Smooth muscle cell (in vitro differentiated cells): ENCODE data around the gene LMF1. TPM values are rescaled to one million over a fixed set of nuclear protein-coding genes. Genes with fewer than 3 reads are reported as not detected.

Experiments used
- DNase-seq: peaks from one replicate; lab custom pipeline; 2025; ENCODE audit not compliant: unreplicated experiment; lab: John Stamatoyannopoulos, UW
- H2AFZ ChIP-seq: fragments of 200-600 bp; sonication (generic); 2 replicates; pipeline ENCODE4 v1.6.0; 2016; ENCODE audit warnings: antibody characterized with exemption, low read depth, mild to moderate bottlenecking
- H3F3A ChIP-seq: fragments of 200-600 bp; sonication (generic); 2 replicates; pipeline ENCODE4 v1.6.0; 2017; ENCODE audit warnings: antibody characterized with exemption, low read depth
- H3K27ac ChIP-seq: fragments of 200-600 bp; sonication (generic); 2 replicates; pipeline ENCODE4 v1.5.1; 2016; ENCODE audit warnings: low read depth, mild to moderate bottlenecking
- H3K27me3 ChIP-seq: fragments of 200-600 bp; sonication (generic); 2 replicates; pipeline ENCODE4 v1.6.1; 2016; ENCODE audit warnings: low read depth, mild to moderate bottlenecking
- H3K36me3 ChIP-seq: fragments of 200-600 bp; sonication (generic); 2 replicates; pipeline ENCODE4 v1.5.1; 2016; ENCODE audit warnings: low read depth
- H3K4me1 ChIP-seq: fragments of 200-600 bp; sonication (generic); 2 replicates; pipeline ENCODE4 v1.5.1; 2016; ENCODE audit warnings: low read depth
- H3K4me2 ChIP-seq: fragments of 200-600 bp; sonication (generic); 2 replicates; pipeline ENCODE4 v1.6.0; 2016; ENCODE audit warnings: mild to moderate bottlenecking
- H3K4me3 ChIP-seq: fragments of 200-600 bp; sonication (generic); 2 replicates; pipeline ENCODE4 v1.5.1; 2016; ENCODE audit warnings: mild to moderate bottlenecking
- H3K79me2 ChIP-seq: fragments of 200-600 bp; sonication (generic); 2 replicates; pipeline ENCODE4 v1.6.0; 2016; ENCODE audit warnings: low read depth, mild to moderate bottlenecking
- H3K9ac ChIP-seq: fragments of 200-600 bp; sonication (generic); 2 replicates; pipeline ENCODE4 v1.6.0; 2016; ENCODE audit warnings: low read depth
- H3K9me3 ChIP-seq: fragments of 200-600 bp; sonication (generic); replicated peaks from 2 replicates; pipeline ENCODE4 v1.5.1; 2016; ENCODE audit warnings: low read depth
- H4K20me1 ChIP-seq: fragments of 200-600 bp; sonication (generic); 2 replicates; pipeline ENCODE4 v1.6.0; 2016; ENCODE audit warnings: low read depth
- CTCF ChIP-seq: fragments of 200-600 bp; sonication (generic); IDR thresholded peaks from 2 replicates; pipeline ENCODE4 v1.5.1; 2017; ENCODE audit warnings: borderline replicate concordance, mild to moderate bottlenecking, antibody characterized with exemption; ENCODE audit not compliant: insufficient read depth, poor library complexity, severe bottlenecking
- WGBS: methylation state at CpG from one replicate; pipeline ENCODE4 v1.1.7; 2016; ENCODE audit warnings: low lambda C conversion rate; 5-methylcytosine and 5-hydroxymethylcytosine counted together
- polyA plus RNA-seq: library from polyadenylated mRNA; unstranded; fragments of >200 nt; fragmentation: Nextera tagmentation; extraction: Ambion mirVana; gene quantifications from 2 replicates; pipeline ENCODE4 v1.2.1, GENCODE V29; 2016
- total RNA-seq: library from RNA; depleted of rRNA; stranded (reverse); fragments of >200 nt; gene quantifications from 2 replicates; pipeline ENCODE4 v1.2.3, GENCODE V29; 2014

Gene LMF1
- total and polyA plus RNA-seq, 2 experiments from 2014 or later, result 25.3 to 29.8 TPM

- Histone ChIP-seq H3K27me3 (peaks cover 7% of the 10 kb centered on the region), H3K4me2 (peak overlapping the region; percentile 96)
Measured at GRCh38 chr16:980595-980854, 9.7 kb upstream of the LMF1 start.

DNA sequence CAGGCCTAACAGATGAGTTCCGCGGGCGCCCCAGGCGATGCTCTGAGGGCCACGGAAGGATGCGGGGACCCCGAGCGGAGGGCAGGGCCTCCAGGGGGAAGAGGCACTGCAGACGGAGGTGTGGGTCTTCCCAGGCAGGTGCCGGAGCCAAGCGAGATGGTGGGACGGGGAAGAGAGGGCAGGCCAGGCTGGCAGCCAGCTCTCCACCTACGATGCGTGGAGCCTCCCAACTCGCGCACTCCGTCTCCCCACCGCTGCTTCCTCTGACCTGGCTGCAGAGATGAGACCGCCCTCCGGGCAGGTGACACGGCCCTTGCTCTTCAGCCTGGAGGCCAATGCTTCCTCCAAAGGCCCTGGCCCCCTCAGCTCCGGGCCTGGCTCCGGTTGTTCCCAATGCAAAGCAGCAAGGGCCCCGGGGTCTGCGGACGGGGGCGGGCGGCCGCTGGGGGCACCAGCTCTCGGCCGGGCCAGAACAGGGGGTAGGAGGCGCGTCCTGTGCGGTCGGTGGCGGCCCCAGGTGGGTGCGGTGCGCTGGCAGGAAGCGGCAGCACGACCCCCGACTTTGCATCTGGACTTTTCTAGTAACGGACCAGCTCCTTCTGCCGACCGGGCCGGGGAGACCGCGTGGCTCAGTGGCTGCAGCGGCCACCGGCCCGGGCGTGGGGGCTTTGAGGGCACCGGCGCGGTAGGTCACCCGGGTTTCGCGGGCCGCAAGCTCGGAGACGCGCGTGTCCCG, 9.2 kb upstream of the LMF1 start:
- WGBS, result 25% methylated on average over 63 of the region's 63 CpGs
- Histone ChIP-seq H3K79me2 (no peaks in the 10 kb centered on the region), H3K9ac (no peak overlapping the region), H3K27me3 (peaks cover 7% of the 10 kb centered on the region), H3K4me1 (peaks cover 10% of the 10 kb centered on the region), H3K27ac (no peak overlapping the region), H3K4me3 (peak overlapping the region; percentile 79), H3F3A (no peaks in the 10 kb centered on the region), H3K4me2 (peak overlapping the region; percentile 96), H2AFZ (peak overlapping the region; percentile 21), H3K36me3 (no peaks in the 10 kb centered on the region), H3K9me3 (no peaks in the 10 kb centered on the region), H4K20me1 (no peaks in the 10 kb centered on the region)
- no peak for DNase-seq
- TF ChIP-seq CTCF, result no peak

More at GRCh38 chr16:980595-980854, 9.7 kb upstream of the LMF1 start:
- no peak overlapping the region for H3K9ac ChIP-seq
- peaks cover 10% of the 10 kb centered on the region for H3K4me1 ChIP-seq
- no peak for DNase-seq
- no peaks in the 10 kb centered on the region for H3K79me2 ChIP-seq
- no peaks in the 10 kb centered on the region for H4K20me1 ChIP-seq
- peak overlapping the region; percentile 79 for H3K4me3 ChIP-seq
- no peak overlapping the region for H3K27ac ChIP-seq
- H3F3A ChIP-seq, result no peaks in the 10 kb centered on the region
- 5% methylated on average over 16 of the region's 31 CpGs for WGBS
- no peaks in the 10 kb centered on the region for H3K36me3 ChIP-seq
- H2AFZ ChIP-seq, result peak overlapping the region; percentile 21
- H3K9me3 ChIP-seq, result no peaks in the 10 kb centered on the region
- TF ChIP-seq CTCF, result no peak

DNA sequence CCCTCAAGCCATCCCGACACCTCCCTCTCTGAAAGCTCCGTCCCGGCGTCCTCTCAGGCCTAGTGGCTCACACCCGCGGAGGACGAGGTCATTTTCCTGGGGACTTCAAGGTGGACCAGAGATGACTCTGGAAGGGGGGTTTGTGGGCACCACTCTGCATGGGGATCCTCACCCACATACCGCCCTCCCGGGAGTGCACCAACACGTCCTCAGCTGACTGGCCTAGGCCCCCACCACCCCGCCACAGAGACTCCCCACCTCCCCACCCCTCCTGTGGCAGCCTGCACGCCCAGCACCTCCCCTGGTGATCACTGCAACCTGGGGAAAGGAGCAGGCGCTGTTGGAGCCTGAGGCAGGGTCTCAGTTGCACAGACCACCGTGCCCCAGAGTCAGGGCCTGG, 8.4 kb upstream of the LMF1 start:
- Histone ChIP-seq H4K20me1 (no peaks in the 10 kb centered on the region), H3K27me3 (peaks cover 7% of the 10 kb centered on the region), H3K79me2 (no peaks in the 10 kb centered on the region), H3K9me3 (no peaks in the 10 kb centered on the region), H2AFZ (no peak overlapping the region), H3K4me1 (peaks cover 10% of the 10 kb centered on the region), H3K4me3 (no peak overlapping the region), H3K4me2 (no peak overlapping the region), H3F3A (no peaks in the 10 kb centered on the region), H3K27ac (no peak overlapping the region), H3K9ac (no peak overlapping the region), H3K36me3 (no peaks in the 10 kb centered on the region)
- no peak for DNase-seq
- 95% methylated on average over 14 of the region's 14 CpGs for WGBS
- TF ChIP-seq CTCF, result no peak

GRCh38 chr16:978403-978802, 7.6 kb upstream of the LMF1 start:
- peaks cover 10% of the 10 kb centered on the region for H3K4me1 ChIP-seq
- H3K79me2 ChIP-seq, result no peaks in the 10 kb centered on the region
- no peak overlapping the region for H3K27ac ChIP-seq
- no peak overlapping the region for H3K4me2 ChIP-seq
- no peak for TF ChIP-seq CTCF
- peaks cover 7% of the 10 kb centered on the region for H3K27me3 ChIP-seq
- H3F3A ChIP-seq, result no peaks in the 10 kb centered on the region
- H3K9ac ChIP-seq, result no peak overlapping the region
- H2AFZ ChIP-seq, result no peak overlapping the region
- H3K9me3 ChIP-seq, result no peaks in the 10 kb centered on the region
- H3K36me3 ChIP-seq, result no peaks in the 10 kb centered on the region
- no peak overlapping the region for H3K4me3 ChIP-seq
- no peak for DNase-seq
- H4K20me1 ChIP-seq, result no peaks in the 10 kb centered on the region
- 78% methylated on average over 9 of the region's 9 CpGs for WGBS
